Breast epithelium (tissue), 4 donors: Measurements from ENCODE around the gene UGGT1. TPM values are rescaled to one million over a fixed set of nuclear protein-coding genes. Genes with fewer than 3 reads are reported as not detected.

Experiments used
- DNase-seq, 2 donors: peaks; one replicate each; pipeline ENCODE4 v3.0.0-alpha.2; 2019; ENCODE audit warnings: low spot score in 2 of 2
- H3K27ac ChIP-seq, 2 donors: fragments of 200-600 bp; sonication (generic) in 1 of 2; one replicate each; pipeline ENCODE4 v1.5.1; 2016 to 2019; ENCODE audit warnings: mild to moderate bottlenecking in 1 of 2
- H3K27me3 ChIP-seq, 2 donors: fragments of 200-600 bp; sonication (generic) in 1 of 2; one replicate each; pipeline versions ENCODE4 v1.5.1 to v1.6.0; 2017 to 2019; ENCODE audit warnings: control low read depth in 1 of 2, mild to moderate bottlenecking in 1 of 2
- H3K36me3 ChIP-seq: fragments of 200-600 bp; one replicate; pipeline ENCODE4 v1.5.1; 2019
- H3K4me1 ChIP-seq, 2 donors: fragments of 200-600 bp; sonication (generic); one replicate each; pipeline ENCODE4 v1.5.1; 2016 to 2019; ENCODE audit warnings: control low read depth in 1 of 2
- H3K4me3 ChIP-seq, 3 donors: fragments of 200-600 bp; sonication (generic); 1 replicate in 2 of 3; 2 replicates in 1 of 3; pipeline ENCODE4 v1.5.1; 2016 to 2019; ENCODE audit warnings: mild to moderate bottlenecking in 3 of 3, moderate library complexity in 2 of 3
- H3K9me3 ChIP-seq, 2 donors: fragments of 200-600 bp; sonication (generic) in 1 of 2; one replicate each; pipeline ENCODE4 v1.5.1; 2016 to 2019; ENCODE audit warnings: control low read depth in 1 of 2
- CTCF ChIP-seq, 3 donors: fragments of 450-650 bp; IDR thresholded peaks; one replicate each; pipeline ENCODE4 v1.5.1; 2016 to 2017; ENCODE audit warnings: antibody characterized with exemption in 3 of 3, mild to moderate bottlenecking in 3 of 3, moderate library complexity in 3 of 3
- POLR2A ChIP-seq: fragments of 450-650 bp; IDR thresholded peaks from one replicate; pipeline ENCODE4 v1.6.1; 2016; ENCODE audit warnings: antibody characterized with exemption, mild to moderate bottlenecking, moderate library complexity
- POLR2AphosphoS5 ChIP-seq, 3 donors: sonication (generic); formaldehyde crosslinking; IDR thresholded peaks; one replicate each; pipeline ENCODE4 v1.6.1; 2017; ENCODE audit warnings: antibody characterized with exemption in 3 of 3
- intact Hi-C: fragments of 100-400 bp; cut with DNase I; formaldehyde crosslinking; loops from one replicate; pipeline ENCODE4 v1.15.1; 2023; ENCODE audit warnings: low total_unique reads
- total RNA-seq, 3 donors: library from RNA; depleted of rRNA; stranded (reverse); fragments of >200 nt; gene quantifications; one replicate each; pipeline ENCODE4 v1.1.0, GENCODE V29; 2016

UGGT1 gene
- total RNA-seq, 3 donors from 2014 or later: 46.9 to 57.7 (median 54.7) TPM

- DNase-seq: no peak
- no peak overlapping the region for H3K27ac ChIP-seq
- H3K4me3 ChIP-seq: no peak overlapping the region
- H3K4me1 ChIP-seq: no peaks in the 10 kb centered on the region
- no peaks in the 10 kb centered on the region for H3K27me3 ChIP-seq
- TF ChIP-seq CTCF (IDR thresholded peaks at IDR 0.05) (no peak), POLR2A (no peak), POLR2AphosphoS5 (IDR thresholded peaks at IDR 0.05) (no peak)
- intact Hi-C loops: no loop called here
- H3K36me3 ChIP-seq: no peaks in the 10 kb centered on the region
- H3K9me3 ChIP-seq: no peaks in the 10 kb centered on the region
Measured at GRCh38 chr2:128155970-128156369, 65.0 kb downstream of the UGGT1 start.

GRCh38 chr2:128156812-128157211 is 65.8 kb downstream of the UGGT1 start:
- no peaks in the 10 kb centered on the region for H3K9me3 ChIP-seq
- TF ChIP-seq POLR2A (no peak), POLR2AphosphoS5 (IDR thresholded peaks at IDR 0.05) (no peak), CTCF (IDR thresholded peaks at IDR 0.05) (no peak)
- no peaks in the 10 kb centered on the region for H3K27me3 ChIP-seq
- H3K27ac ChIP-seq: no peak overlapping the region
- no peaks in the 10 kb centered on the region for H3K4me1 ChIP-seq
- H3K4me3 ChIP-seq: no peak overlapping the region
- no peaks in the 10 kb centered on the region for H3K36me3 ChIP-seq
- intact Hi-C loops: no loop called here
- no peak for DNase-seq

GRCh38 chr2:128157644-128158043 is 66.6 kb downstream of the UGGT1 start:
- Histone ChIP-seq H3K4me1 (no peaks in the 10 kb centered on the region), H3K27ac (no peak overlapping the region), H3K36me3 (no peaks in the 10 kb centered on the region), H3K4me3 (no peak overlapping the region), H3K27me3 (no peaks in the 10 kb centered on the region), H3K9me3 (no peaks in the 10 kb centered on the region)
- no peak for DNase-seq
- intact Hi-C loops: no loop called here
- TF ChIP-seq POLR2A: no peak

- DNase-seq: no peak
- H3K9me3 ChIP-seq: no peaks in the 10 kb centered on the region
- H3K4me1 ChIP-seq: no peaks in the 10 kb centered on the region
- no peaks in the 10 kb centered on the region for H3K27me3 ChIP-seq
- intact Hi-C loops: no loop called here
- H3K4me3 ChIP-seq: no peak overlapping the region
- no peak for TF ChIP-seq POLR2A
- TF ChIP-seq POLR2AphosphoS5 (IDR thresholded peaks at IDR 0.05): no peak
- no peak overlapping the region for H3K27ac ChIP-seq
- H3K36me3 ChIP-seq: no peaks in the 10 kb centered on the region
Measured at GRCh38 chr2:128158176-128158575, 67.2 kb downstream of the UGGT1 start.

DNA sequence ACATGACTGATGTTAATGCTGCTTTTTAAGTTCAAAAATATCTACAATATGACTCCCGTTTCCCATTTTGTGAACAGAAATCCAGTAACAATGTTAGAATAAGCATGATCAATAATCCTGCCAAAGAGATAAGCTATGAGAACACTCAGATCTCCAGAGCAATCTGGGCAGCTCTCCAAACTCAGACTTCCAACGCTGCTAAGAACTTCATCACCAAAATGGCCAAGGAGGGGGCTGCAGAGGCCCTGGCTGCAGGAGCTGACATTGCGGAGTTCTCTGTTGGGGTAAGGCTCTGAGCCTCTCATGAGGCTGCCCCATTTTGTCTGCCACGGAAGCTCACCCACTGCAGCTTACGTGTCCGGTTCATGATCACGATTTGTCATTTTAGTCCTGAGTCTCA is 68.4 kb downstream of the UGGT1 start:
- no peak for TF ChIP-seq CTCF (IDR thresholded peaks at IDR 0.05)
- TF ChIP-seq POLR2AphosphoS5 (IDR thresholded peaks at IDR 0.05): no peak
- no peak for TF ChIP-seq POLR2A
- H3K4me1 ChIP-seq: no peaks in the 10 kb centered on the region
- no peaks in the 10 kb centered on the region for H3K36me3 ChIP-seq
- no peak for DNase-seq
- intact Hi-C loops: no loop called here
- no peak overlapping the region for H3K27ac ChIP-seq
- H3K27me3 ChIP-seq: no peaks in the 10 kb centered on the region
- no peaks in the 10 kb centered on the region for H3K9me3 ChIP-seq
- no peak overlapping the region for H3K4me3 ChIP-seq

DNA sequence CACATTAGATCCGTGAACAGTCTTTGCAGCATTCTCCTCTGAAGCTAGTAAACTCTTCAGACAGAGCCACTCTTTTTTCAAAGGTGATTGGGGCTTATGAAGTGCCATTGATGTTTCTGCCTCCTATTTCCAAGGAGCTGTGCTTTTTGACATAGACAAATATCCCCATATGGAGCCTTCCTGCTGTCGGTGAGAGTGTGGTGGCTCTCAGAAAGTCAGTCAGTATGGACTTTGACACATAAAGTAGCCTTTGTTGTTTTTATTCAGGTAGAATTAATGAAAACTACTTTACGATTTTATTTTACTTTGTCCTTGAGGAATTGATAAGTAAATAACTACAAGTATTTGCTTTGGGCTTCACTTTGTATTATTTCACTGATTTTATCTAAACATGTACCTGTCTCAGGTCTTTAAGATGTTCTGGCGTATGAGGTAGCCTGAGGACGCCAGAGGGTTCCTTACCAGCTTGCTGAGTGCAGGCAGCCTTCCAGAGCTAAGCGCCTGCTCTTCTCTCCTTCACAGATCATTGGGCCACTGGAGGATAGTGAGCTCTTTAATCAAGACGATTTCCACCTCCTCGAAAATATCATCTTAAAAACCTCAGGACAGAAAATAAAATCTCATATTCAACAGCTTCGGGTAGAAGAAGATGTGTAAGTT is 69.7 kb downstream of the UGGT1 start:
- Histone ChIP-seq H3K4me3 (no peak overlapping the region), H3K9me3 (no peaks in the 10 kb centered on the region), H3K27me3 (no peaks in the 10 kb centered on the region), H3K27ac (no peak overlapping the region), H3K4me1 (no peaks in the 10 kb centered on the region), H3K36me3 (no peaks in the 10 kb centered on the region)
- intact Hi-C loops: no loop called here
- TF ChIP-seq POLR2AphosphoS5 (IDR thresholded peaks at IDR 0.05) (no peak), CTCF (IDR thresholded peaks at IDR 0.05) (no peak), POLR2A (no peak)
- no peak for DNase-seq
